ENCODE data around the gene ZNF839.

GRCh38 chr14:102277874-102278630, 41.5 kb upstream of the ZNF839 start:
- TF ChIP-seq, protein P1, sequence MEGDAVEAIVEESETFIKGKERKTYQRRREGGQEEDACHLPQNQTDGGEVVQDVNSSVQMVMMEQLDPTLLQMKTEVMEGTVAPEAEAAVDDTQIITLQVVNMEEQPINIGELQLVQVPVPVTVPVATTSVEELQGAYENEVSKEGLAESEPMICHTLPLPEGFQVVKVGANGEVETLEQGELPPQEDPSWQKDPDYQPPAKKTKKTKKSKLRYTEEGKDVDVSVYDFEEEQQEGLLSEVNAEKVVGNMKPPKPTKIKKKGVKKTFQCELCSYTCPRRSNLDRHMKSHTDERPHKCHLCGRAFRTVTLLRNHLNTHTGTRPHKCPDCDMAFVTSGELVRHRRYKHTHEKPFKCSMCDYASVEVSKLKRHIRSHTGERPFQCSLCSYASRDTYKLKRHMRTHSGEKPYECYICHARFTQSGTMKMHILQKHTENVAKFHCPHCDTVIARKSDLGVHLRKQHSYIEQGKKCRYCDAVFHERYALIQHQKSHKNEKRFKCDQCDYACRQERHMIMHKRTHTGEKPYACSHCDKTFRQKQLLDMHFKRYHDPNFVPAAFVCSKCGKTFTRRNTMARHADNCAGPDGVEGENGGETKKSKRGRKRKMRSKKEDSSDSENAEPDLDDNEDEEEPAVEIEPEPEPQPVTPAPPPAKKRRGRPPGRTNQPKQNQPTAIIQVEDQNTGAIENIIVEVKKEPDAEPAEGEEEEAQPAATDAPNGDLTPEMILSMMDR (IDR thresholded peaks at IDR 0.05), result no peak
- no peak for TF ChIP-seq ZFX (IDR thresholded peaks at IDR 0.05; ENCODE audit: borderline replicate concordance)
